ENCODE measurements around the gene NPL.

DNA sequence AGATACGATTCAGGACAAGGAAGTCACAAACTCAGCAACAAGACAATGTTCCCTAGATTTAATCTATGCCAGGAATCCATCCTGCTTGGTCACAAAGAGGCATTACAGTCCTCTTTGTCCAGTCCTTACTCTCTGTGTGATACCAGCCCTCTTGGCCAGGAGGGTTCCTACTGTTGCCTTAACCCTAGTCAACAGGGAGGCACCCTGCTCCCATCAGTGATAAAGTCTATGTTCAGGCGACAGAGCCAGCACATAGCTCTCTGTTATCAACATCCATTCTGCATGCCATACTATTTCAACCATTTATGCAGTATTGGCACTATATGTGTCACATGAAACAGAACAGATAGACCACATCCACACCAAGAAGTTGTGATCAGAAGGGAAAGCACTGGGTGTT is 4.4 kb upstream of the NPL start:
- TF ChIP-seq, protein P1, sequence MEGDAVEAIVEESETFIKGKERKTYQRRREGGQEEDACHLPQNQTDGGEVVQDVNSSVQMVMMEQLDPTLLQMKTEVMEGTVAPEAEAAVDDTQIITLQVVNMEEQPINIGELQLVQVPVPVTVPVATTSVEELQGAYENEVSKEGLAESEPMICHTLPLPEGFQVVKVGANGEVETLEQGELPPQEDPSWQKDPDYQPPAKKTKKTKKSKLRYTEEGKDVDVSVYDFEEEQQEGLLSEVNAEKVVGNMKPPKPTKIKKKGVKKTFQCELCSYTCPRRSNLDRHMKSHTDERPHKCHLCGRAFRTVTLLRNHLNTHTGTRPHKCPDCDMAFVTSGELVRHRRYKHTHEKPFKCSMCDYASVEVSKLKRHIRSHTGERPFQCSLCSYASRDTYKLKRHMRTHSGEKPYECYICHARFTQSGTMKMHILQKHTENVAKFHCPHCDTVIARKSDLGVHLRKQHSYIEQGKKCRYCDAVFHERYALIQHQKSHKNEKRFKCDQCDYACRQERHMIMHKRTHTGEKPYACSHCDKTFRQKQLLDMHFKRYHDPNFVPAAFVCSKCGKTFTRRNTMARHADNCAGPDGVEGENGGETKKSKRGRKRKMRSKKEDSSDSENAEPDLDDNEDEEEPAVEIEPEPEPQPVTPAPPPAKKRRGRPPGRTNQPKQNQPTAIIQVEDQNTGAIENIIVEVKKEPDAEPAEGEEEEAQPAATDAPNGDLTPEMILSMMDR (optimal IDR thresholded peaks at IDR 0.05 in 1 of 3, IDR thresholded peaks at IDR 0.05 in 1 of 3, conservative IDR thresholded peaks at IDR 0.05 in 1 of 3; ENCODE audit: extremely low read depth in 1 of 3, insufficient read depth in 2 of 3, low read length in 3 of 3): no peak
- no peak for TF ChIP-seq EZH2 (IDR thresholded peaks at IDR 0.05; ENCODE audit: low read length)

Data from keratinocyte (primary cell).